ENCODE data around the gene WASHC3.

GRCh38 chr12:102107970-102108369 lies 46.2 kb upstream of the WASHC3 start:
- TF ChIP-seq, protein P1, sequence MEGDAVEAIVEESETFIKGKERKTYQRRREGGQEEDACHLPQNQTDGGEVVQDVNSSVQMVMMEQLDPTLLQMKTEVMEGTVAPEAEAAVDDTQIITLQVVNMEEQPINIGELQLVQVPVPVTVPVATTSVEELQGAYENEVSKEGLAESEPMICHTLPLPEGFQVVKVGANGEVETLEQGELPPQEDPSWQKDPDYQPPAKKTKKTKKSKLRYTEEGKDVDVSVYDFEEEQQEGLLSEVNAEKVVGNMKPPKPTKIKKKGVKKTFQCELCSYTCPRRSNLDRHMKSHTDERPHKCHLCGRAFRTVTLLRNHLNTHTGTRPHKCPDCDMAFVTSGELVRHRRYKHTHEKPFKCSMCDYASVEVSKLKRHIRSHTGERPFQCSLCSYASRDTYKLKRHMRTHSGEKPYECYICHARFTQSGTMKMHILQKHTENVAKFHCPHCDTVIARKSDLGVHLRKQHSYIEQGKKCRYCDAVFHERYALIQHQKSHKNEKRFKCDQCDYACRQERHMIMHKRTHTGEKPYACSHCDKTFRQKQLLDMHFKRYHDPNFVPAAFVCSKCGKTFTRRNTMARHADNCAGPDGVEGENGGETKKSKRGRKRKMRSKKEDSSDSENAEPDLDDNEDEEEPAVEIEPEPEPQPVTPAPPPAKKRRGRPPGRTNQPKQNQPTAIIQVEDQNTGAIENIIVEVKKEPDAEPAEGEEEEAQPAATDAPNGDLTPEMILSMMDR (IDR thresholded peaks at IDR 0.05; ENCODE audit: low read depth, low read length): no peak
- no peak for TF ChIP-seq MYC (IDR thresholded peaks at IDR 0.05; ENCODE audit: low read depth, low read length)
- TF ChIP-seq POLR2A (IDR thresholded peaks at IDR 0.05; ENCODE audit: extremely low read depth, insufficient read length): no peak
